Measurements from ENCODE around the gene IPO9.
"Not testable (repeated sequence)": the region's sequence is repeated elsewhere in the genome, so short reads cannot be mapped to it uniquely, and the experiment has no call there.

Gene IPO9

GRCh38 chr1:201808633-201808990 is 20.3 kb upstream of the IPO9 start:
- no peak overlapping the region for H3K27ac ChIP-seq

GRCh38 chr1:201809876-201810275 is 19.1 kb upstream of the IPO9 start:
- DNase-seq (ENCODE audit: low read depth, low spot score) = no peak
- H3K27ac ChIP-seq = no peak overlapping the region

More at GRCh38 chr1:201808633-201808990, 20.3 kb upstream of the IPO9 start:
- DNase-seq (ENCODE audit: low read depth, low spot score) = no peak

GRCh38 chr1:201810466-201811216 is 18.3 kb upstream of the IPO9 start:
- no peak for DNase-seq (ENCODE audit: low read depth, low spot score)
- H3K27ac ChIP-seq = no peak overlapping the region

GRCh38 chr1:201813226-201813625 is 15.7 kb upstream of the IPO9 start:
- no peak overlapping the region for H3K27ac ChIP-seq
- no peak for DNase-seq (ENCODE audit: low read depth, low spot score)

- no peak overlapping the region for H3K27ac ChIP-seq
- no peak for DNase-seq (ENCODE audit: low read depth, low spot score)
Observed at GRCh38 chr1:201816309-201816854, 12.6 kb upstream of the IPO9 start.

GRCh38 chr1:201818971-201819750 is 9.8 kb upstream of the IPO9 start:
- DNase-seq (ENCODE audit: low read depth, low spot score) = no peak
- H3K27ac ChIP-seq = no peak overlapping the region

GRCh38 chr1:201820413-201820812 is 8.5 kb upstream of the IPO9 start:
- H3K27ac ChIP-seq = no peak overlapping the region
- DNase-seq (ENCODE audit: low read depth, low spot score) = no peak

GRCh38 chr1:201825245-201825644 is 3.7 kb upstream of the IPO9 start:
- no peak for DNase-seq (ENCODE audit: low read depth, low spot score)

GRCh38 chr1:201826830-201827229 is 2.1 kb upstream of the IPO9 start:
- no peak for DNase-seq (ENCODE audit: low read depth, low spot score)
- H3K27ac ChIP-seq = no peak overlapping the region

More at GRCh38 chr1:201825245-201825644, 3.7 kb upstream of the IPO9 start:
- no peak overlapping the region for H3K27ac ChIP-seq

GRCh38 chr1:201827321-201828216 is 1.4 kb upstream of the IPO9 start:
- DNase-seq (ENCODE audit: low read depth, low spot score) = no peak

GRCh38 chr1:201828217-201828819 is 639 bp upstream of the IPO9 start:
- no peak for DNase-seq (ENCODE audit: low read depth, low spot score)
- no peak overlapping the region for H3K27ac ChIP-seq

More at GRCh38 chr1:201827321-201828216, 1.4 kb upstream of the IPO9 start:
- H3K27ac ChIP-seq = no peak overlapping the region

- no peak for DNase-seq (ENCODE audit: low read depth, low spot score)
- no peak overlapping the region for H3K27ac ChIP-seq
Observed at GRCh38 chr1:201831371-201831770, 2.4 kb downstream of the IPO9 start.

GRCh38 chr1:201834621-201835020 is 5.7 kb downstream of the IPO9 start:
- H3K27ac ChIP-seq = no peak overlapping the region
- DNase-seq (ENCODE audit: low read depth, low spot score) = no peak

- DNase-seq (ENCODE audit: low read depth, low spot score) = no peak
- no peak overlapping the region for H3K27ac ChIP-seq
Observed at GRCh38 chr1:201838381-201838780, 9.4 kb downstream of the IPO9 start.

GRCh38 chr1:201839089-201839488 is 10.1 kb downstream of the IPO9 start:
- not testable (repeated sequence) for H3K27ac ChIP-seq; DNase-seq (ENCODE audit: low read depth, low spot score)

GRCh38 chr1:201840055-201840454 is 11.1 kb downstream of the IPO9 start:
- H3K27ac ChIP-seq = no peak overlapping the region

GRCh38 chr1:201840490-201840889 is 11.5 kb downstream of the IPO9 start:
- no peak for DNase-seq (ENCODE audit: low read depth, low spot score)
- H3K27ac ChIP-seq = no peak overlapping the region

More at GRCh38 chr1:201840055-201840454, 11.1 kb downstream of the IPO9 start:
- DNase-seq (ENCODE audit: low read depth, low spot score) = no peak

GRCh38 chr1:201841265-201841912 is 12.4 kb downstream of the IPO9 start:
- DNase-seq (ENCODE audit: low read depth, low spot score) = no peak
- no peak overlapping the region for H3K27ac ChIP-seq

- no peak overlapping the region for H3K27ac ChIP-seq
- no peak for DNase-seq (ENCODE audit: low read depth, low spot score)
Observed at GRCh38 chr1:201842472-201843027, 13.6 kb downstream of the IPO9 start.
